MCF 10A (cell line): ENCODE measurements around the gene TRPM5. TPM values are rescaled to one million over a fixed set of nuclear protein-coding genes. Genes with fewer than 3 reads are reported as not detected.

ENCODE experiments used
- BruUV-seq: library from RNA; stranded (reverse); fragments of 400-500 nt; replicated peaks from 2 replicates; lab custom pipeline; 2021; lab: Mats Ljungman, UMichigan
- CTCF ChIA-PET: fragments of 300-600 bp; sonication (Branson Sonifier 250); formaldehyde crosslinking; extraction: SDS; loops from one replicate; lab custom pipeline; 2021; ENCODE audit warnings: antibody characterized with exemption, inconsistent platforms; lab: Yijun Ruan, JAX
- POLR2A ChIA-PET: fragments of 300-600, 350-650 bp; sonication (Branson Sonifier 250); formaldehyde crosslinking; extraction: SDS; loops from one replicate; lab custom pipeline; 2020; ENCODE audit warnings: antibody characterized with exemption, inconsistent platforms; lab: Yijun Ruan, JAX
- DNase-seq: peaks from one replicate; pipeline ENCODE4 v3.0.0-alpha.2; 2018; ENCODE audit not compliant: unreplicated experiment
- H3K27ac Mint-ChIP-seq: one replicate; pipeline ENCODE4 v1.8.0; 2022; ENCODE audit warnings: mild to moderate bottlenecking, low read depth, mixed read lengths; ENCODE audit not compliant: unreplicated experiment
- H3K27me3 Mint-ChIP-seq: one replicate; pipeline ENCODE4 v1.8.0; 2022; ENCODE audit warnings: mixed read lengths; ENCODE audit not compliant: insufficient read depth, unreplicated experiment
- H3K36me3 Mint-ChIP-seq: one replicate; pipeline ENCODE4 v1.8.0; 2022; ENCODE audit warnings: mild to moderate bottlenecking, moderate library complexity, mixed read lengths; ENCODE audit not compliant: insufficient read depth, unreplicated experiment
- H3K4me1 Mint-ChIP-seq: one replicate; pipeline ENCODE4 v1.8.0; 2022; ENCODE audit warnings: mixed read lengths; ENCODE audit not compliant: insufficient read depth, unreplicated experiment
- H3K4me3 Mint-ChIP-seq: one replicate; pipeline ENCODE4 v1.8.0; 2022; ENCODE audit warnings: mild to moderate bottlenecking, moderate library complexity, mixed read lengths; ENCODE audit not compliant: unreplicated experiment
- H3K9me3 Mint-ChIP-seq: one replicate; pipeline ENCODE4 v1.8.0; 2022; ENCODE audit warnings: mixed read lengths; ENCODE audit not compliant: unreplicated experiment
- intact Hi-C: fragments of 100-400 bp; cut with micrococcal nuclease; formaldehyde crosslinking; loops from 2 replicates; pipeline ENCODE4 v1.14.1; 2022
- total RNA-seq: library from RNA; stranded (reverse); gene quantifications from 2 replicates; pipeline ENCODE4 v1.2.3, GENCODE V29; 2022
- TF ChIP-seq, protein P1 (sequence below): fragments of 200-600 bp; IDR thresholded peaks from one replicate; pipeline ENCODE4 v1.8.0; 2022; ENCODE audit warnings: antibody characterized with exemption, mild to moderate bottlenecking; ENCODE audit not compliant: unreplicated experiment

Gene TRPM5
- total RNA-seq, 1 experiment from 2014 or later, result not detected

DNA sequence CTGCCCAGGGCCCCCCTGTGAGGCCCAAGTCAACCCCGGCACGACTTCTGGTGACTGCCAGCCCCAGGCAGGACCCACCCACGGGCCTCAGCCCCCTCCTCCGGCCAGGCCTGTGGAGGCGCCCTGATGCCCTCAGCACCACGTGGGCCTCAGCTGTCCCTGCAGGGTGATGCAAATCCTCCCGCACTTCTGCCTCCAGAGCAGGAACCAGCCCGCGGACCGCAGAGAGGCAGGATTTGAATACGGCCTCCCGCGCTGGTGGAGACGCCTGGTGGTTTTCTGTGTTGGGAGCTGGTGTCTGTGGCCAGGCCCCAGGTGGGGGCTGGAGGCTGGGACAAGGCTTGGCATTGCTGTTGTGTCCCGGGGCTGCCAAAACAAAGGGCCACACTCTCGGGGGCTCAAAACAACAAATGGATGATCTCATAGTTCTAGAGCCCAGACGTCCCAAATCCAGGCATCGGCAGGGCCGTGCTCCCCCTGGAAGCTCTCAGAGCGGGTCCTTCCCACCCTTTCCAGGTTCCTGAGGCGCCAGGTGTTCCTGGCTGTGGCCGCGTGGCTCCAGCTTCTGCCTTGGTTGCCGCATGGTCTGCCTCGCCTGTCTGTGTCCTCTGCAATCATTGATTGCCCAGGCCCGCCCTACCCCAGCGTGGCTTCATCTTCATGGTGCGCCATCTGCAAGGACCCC is 19.4 kb downstream of the TRPM5 start:
- H3K4me1 Mint-ChIP-seq, result no peaks in the 10 kb centered on the region
- no peaks in the 10 kb centered on the region for H3K27me3 Mint-ChIP-seq
- no TSS peak for BruUV-seq
- no peaks in the 10 kb centered on the region for H3K9me3 Mint-ChIP-seq
- H3K27ac Mint-ChIP-seq, result no peak overlapping the region
- no peaks in the 10 kb centered on the region for H3K36me3 Mint-ChIP-seq
- ChIA-PET CTCF (interaction anchor here (0.7 to 5.8 kb wide), 3 partner anchors 18 to 123 kb away, joined by 3 to 76 read pairs (median 3); partner anchors contain the start of genes C11orf21 and TSPAN32), POLR2A (interaction anchor here (1.0 kb wide), 1 partner anchor 120 kb away, joined by 6 read pairs; no protein-coding TSS in a partner anchor)
- no peak overlapping the region for H3K4me3 Mint-ChIP-seq
- TF ChIP-seq, protein P1, sequence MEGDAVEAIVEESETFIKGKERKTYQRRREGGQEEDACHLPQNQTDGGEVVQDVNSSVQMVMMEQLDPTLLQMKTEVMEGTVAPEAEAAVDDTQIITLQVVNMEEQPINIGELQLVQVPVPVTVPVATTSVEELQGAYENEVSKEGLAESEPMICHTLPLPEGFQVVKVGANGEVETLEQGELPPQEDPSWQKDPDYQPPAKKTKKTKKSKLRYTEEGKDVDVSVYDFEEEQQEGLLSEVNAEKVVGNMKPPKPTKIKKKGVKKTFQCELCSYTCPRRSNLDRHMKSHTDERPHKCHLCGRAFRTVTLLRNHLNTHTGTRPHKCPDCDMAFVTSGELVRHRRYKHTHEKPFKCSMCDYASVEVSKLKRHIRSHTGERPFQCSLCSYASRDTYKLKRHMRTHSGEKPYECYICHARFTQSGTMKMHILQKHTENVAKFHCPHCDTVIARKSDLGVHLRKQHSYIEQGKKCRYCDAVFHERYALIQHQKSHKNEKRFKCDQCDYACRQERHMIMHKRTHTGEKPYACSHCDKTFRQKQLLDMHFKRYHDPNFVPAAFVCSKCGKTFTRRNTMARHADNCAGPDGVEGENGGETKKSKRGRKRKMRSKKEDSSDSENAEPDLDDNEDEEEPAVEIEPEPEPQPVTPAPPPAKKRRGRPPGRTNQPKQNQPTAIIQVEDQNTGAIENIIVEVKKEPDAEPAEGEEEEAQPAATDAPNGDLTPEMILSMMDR, result no peak
- intact Hi-C loops, result no loop called here
- no peak for DNase-seq

DNA sequence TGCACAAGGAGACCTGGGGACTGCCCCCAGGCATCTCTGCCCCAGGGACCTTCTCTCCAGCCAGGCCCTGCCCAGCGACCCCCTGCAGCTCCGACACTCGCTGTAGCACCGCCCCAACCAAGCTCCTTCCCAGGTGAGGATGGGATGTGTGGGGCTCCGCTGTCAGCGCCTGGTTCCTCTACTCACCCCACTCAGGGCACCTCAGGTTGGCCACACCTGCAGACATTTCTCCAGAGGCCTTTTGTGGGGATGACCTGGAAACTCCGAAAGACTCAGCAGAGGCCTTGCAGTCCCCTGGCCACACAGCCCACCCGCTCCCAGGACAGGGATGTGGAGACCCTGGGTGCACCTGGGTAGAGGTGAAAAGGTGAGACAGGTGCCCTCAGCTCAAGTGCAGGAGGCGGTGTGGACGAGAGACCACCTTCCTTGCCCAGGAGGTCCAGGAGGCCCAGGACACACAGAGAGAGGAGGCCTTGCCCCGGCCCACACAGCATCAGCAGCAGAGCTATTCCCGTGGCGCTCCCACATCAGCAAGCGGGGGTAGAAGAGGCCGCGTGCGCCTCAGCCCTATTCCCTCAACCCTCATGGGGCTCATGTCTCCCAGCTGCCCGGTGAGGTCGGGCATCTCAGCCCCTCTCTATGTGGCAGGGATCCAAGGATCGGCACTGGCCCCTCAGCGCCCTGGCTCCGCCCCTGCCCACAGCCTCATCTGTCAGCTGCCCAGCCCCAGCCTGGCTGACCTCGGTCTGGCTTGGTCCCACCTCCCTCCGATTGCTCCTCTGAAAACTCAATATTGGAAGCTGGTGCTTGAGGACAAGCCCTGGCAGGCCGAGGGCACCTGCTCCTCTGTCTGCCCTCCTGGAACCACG is 20.9 kb downstream of the TRPM5 start:
- CTCF ChIA-PET, result interaction anchor here (0.6 to 7.5 kb wide), 6 partner anchors 109 to 464 kb away, joined by 3 to 240 read pairs (median 22); partner anchors contain the start of genes C11orf21 and TSPAN32
- Mint-ChIP-seq H3K36me3 (no peaks in the 10 kb centered on the region), H3K27me3 (no peaks in the 10 kb centered on the region), H3K4me1 (no peaks in the 10 kb centered on the region), H3K4me3 (no peak overlapping the region), H3K27ac (no peak overlapping the region), H3K9me3 (no peaks in the 10 kb centered on the region)
- BruUV-seq, result no TSS peak
- POLR2A ChIA-PET, result no interaction called here
- TF ChIP-seq, protein P1, result no peak
- DNase-seq, result no peak
- intact Hi-C loops, result no loop called here

DNA sequence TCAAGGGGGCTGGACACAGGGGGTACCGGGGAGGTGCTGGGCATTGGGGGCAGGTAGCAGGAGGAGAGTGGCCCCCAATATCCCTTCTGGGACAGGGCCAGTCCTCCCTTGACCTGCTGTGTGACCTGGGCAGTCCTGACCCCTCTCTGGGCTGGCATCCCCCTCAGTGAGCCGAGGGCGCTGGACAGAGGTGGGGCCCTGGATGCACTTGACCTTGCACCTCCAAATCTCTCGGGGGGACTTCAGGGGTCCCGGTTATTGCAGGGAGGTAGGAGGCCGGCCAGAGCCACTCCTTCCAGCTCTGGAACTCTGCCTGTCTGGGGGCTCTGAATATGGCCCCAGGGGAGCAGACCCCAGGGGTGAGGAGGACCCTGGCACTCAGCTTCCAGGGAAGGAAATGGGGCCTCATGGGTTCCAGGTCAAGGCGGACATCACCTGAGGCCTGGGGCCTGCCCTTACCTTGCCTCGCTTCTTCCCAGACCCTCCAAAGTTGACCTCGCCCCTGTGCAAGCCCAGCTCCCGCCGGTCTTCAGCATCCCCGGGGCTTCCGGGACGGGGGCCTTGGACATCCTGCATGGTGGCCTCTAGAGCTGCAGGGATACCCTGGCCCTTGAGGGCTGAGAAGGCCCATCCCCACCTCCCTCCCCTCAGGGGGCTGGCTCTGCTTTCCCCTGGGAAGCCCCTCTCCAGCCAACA is 21.7 kb downstream of the TRPM5 start:
- no peaks in the 10 kb centered on the region for H3K27me3 Mint-ChIP-seq
- DNase-seq, result no peak
- intact Hi-C loops, result no loop called here
- H3K9me3 Mint-ChIP-seq, result no peaks in the 10 kb centered on the region
- TF ChIP-seq, protein P1, result no peak
- no peak overlapping the region for H3K4me3 Mint-ChIP-seq
- POLR2A ChIA-PET, result no interaction called here
- H3K36me3 Mint-ChIP-seq, result no peaks in the 10 kb centered on the region
- H3K4me1 Mint-ChIP-seq, result no peaks in the 10 kb centered on the region
- no TSS peak for BruUV-seq
- H3K27ac Mint-ChIP-seq, result no peak overlapping the region
- CTCF ChIA-PET, result interaction anchor here (0.6 to 7.5 kb wide), 7 partner anchors 109 to 465 kb away, joined by 3 to 240 read pairs (median 12); partner anchors contain the start of genes C11orf21 and TSPAN32
